ENCODE data around the gene NDUFAF3.

DNA sequence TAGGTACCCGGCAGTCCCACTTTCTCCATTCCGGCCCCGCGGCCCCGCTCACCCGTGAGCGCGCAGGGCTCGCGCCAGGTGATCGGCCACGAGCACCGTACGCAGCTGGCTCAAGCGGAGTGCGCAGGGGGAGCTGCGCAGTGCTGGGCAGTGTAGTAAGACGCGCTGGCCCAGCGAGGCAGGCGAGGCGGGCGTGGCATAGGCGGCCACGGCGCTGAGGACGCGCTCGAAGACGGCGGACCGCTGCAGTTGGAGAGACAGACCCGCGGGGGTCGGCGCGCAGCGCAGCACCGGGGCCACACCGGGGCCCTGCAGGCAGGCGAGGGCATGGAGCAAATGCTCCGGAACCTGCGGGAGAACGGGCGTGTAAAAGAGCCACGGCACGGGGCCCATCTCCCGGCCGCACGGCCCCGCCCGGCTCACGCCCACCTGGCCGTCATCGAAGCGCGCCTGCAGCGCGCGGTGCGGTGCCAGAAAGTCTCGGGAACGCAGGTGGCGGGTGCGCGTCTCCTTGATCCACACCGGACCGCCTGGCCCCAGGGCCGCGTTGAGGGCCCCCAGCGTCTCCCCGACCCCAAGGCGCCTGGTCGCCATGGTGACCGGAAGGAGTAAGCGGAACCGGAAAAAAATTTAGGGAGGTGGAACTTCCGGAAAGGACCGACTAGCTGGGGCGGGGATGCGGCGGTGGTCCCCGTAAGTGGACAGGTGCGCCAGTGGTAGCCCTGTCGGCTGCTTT, 3.8 kb upstream of the NDUFAF3 start, which contains the start of gene DALRD3:
- TF ChIP-seq, protein P1, sequence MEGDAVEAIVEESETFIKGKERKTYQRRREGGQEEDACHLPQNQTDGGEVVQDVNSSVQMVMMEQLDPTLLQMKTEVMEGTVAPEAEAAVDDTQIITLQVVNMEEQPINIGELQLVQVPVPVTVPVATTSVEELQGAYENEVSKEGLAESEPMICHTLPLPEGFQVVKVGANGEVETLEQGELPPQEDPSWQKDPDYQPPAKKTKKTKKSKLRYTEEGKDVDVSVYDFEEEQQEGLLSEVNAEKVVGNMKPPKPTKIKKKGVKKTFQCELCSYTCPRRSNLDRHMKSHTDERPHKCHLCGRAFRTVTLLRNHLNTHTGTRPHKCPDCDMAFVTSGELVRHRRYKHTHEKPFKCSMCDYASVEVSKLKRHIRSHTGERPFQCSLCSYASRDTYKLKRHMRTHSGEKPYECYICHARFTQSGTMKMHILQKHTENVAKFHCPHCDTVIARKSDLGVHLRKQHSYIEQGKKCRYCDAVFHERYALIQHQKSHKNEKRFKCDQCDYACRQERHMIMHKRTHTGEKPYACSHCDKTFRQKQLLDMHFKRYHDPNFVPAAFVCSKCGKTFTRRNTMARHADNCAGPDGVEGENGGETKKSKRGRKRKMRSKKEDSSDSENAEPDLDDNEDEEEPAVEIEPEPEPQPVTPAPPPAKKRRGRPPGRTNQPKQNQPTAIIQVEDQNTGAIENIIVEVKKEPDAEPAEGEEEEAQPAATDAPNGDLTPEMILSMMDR (IDR thresholded peaks at IDR 0.05; ENCODE audit: insufficient read depth, low read length, poor library complexity, severe bottlenecking), result no peak
- no peak for TF ChIP-seq EZH2phosphoT487 (conservative IDR thresholded peaks at IDR 0.05; ENCODE audit: low read length)

Data from SU-DHL-6 (cell line).